ENCODE results near the gene RIT2. TPM values are rescaled to one million over a fixed set of nuclear protein-coding genes. Genes with fewer than 3 reads are reported as not detected.

The RIT2 gene
- total RNA-seq, 1 experiment from 2014 or later, result not detected

- ChIA-PET POLR2A (interaction anchor here (0.6 kb wide), 1 partner anchor 17 kb away, joined by 3 read pairs; no protein-coding TSS in a partner anchor), CTCF (interaction anchor here (0.6 kb wide), 1 partner anchor 551 kb away, joined by 3 read pairs; no protein-coding TSS in a partner anchor)
- no peaks in the 10 kb centered on the region for H3K9me3 Mint-ChIP-seq (ENCODE audit: unreplicated experiment)
- BruUV-seq (replicated peaks), result no TSS peak
- intact Hi-C loops (cut with micrococcal nuclease), result no loop called here
- peaks cover 13% of the 10 kb centered on the region for H3K27me3 Mint-ChIP-seq (ENCODE audit: insufficient read depth, unreplicated experiment)
- H3K4me3 Mint-ChIP-seq (ENCODE audit: unreplicated experiment), result no peak overlapping the region
- no peak for DNase-seq (ENCODE audit: unreplicated experiment)
- peaks cover under 1% of the 10 kb centered on the region for H3K4me1 Mint-ChIP-seq (ENCODE audit: insufficient read depth, unreplicated experiment)
- H3K36me3 Mint-ChIP-seq (ENCODE audit: insufficient read depth, unreplicated experiment), result peaks cover 6% of the 10 kb centered on the region
- H3K27ac Mint-ChIP-seq (ENCODE audit: low read depth, unreplicated experiment), result no peak overlapping the region
- TF ChIP-seq CTCF (IDR thresholded peaks at IDR 0.05; ENCODE audit: unreplicated experiment), result no peak
These were observed 403.4 kb downstream of the RIT2 start for GRCh38 chr18:42712065-42712464.

- DNase-seq (ENCODE audit: unreplicated experiment), result no peak
- CTCF ChIA-PET, result no interaction called here
- Mint-ChIP-seq H3K4me1 (ENCODE audit: insufficient read depth, unreplicated experiment) (peaks cover 12% of the 10 kb centered on the region), H3K9me3 (ENCODE audit: unreplicated experiment) (no peaks in the 10 kb centered on the region), H3K36me3 (ENCODE audit: insufficient read depth, unreplicated experiment) (no peaks in the 10 kb centered on the region), H3K27me3 (ENCODE audit: insufficient read depth, unreplicated experiment) (no peaks in the 10 kb centered on the region), H3K4me3 (ENCODE audit: unreplicated experiment) (peak overlapping the region; percentile 63), H3K27ac (ENCODE audit: low read depth, unreplicated experiment) (peak overlapping the region; percentile 14)
- intact Hi-C loops (cut with micrococcal nuclease), result no loop called here
- POLR2A ChIA-PET, result no interaction called here
- no TSS peak for BruUV-seq (replicated peaks)
- TF ChIP-seq CTCF (IDR thresholded peaks at IDR 0.05; ENCODE audit: unreplicated experiment), result no peak
These were observed 408.4 kb downstream of the RIT2 start for GRCh38 chr18:42707080-42707479.

- intact Hi-C loops (cut with micrococcal nuclease), result no loop called here
- TF ChIP-seq CTCF (IDR thresholded peaks at IDR 0.05; ENCODE audit: unreplicated experiment), result no peak
- H3K27me3 Mint-ChIP-seq (ENCODE audit: insufficient read depth, unreplicated experiment), result no peaks in the 10 kb centered on the region
- H3K4me3 Mint-ChIP-seq (ENCODE audit: unreplicated experiment), result peak overlapping the region; percentile 63
- peak overlapping the region; percentile 14 for H3K27ac Mint-ChIP-seq (ENCODE audit: low read depth, unreplicated experiment)
- peak; percentile 84 for DNase-seq (ENCODE audit: unreplicated experiment)
- no peaks in the 10 kb centered on the region for H3K9me3 Mint-ChIP-seq (ENCODE audit: unreplicated experiment)
- H3K36me3 Mint-ChIP-seq (ENCODE audit: insufficient read depth, unreplicated experiment), result no peaks in the 10 kb centered on the region
- BruUV-seq (replicated peaks), result no TSS peak
- H3K4me1 Mint-ChIP-seq (ENCODE audit: insufficient read depth, unreplicated experiment), result peaks cover 12% of the 10 kb centered on the region
- CTCF ChIA-PET, result no interaction called here
- POLR2A ChIA-PET, result no interaction called here
These were observed 408.9 kb downstream of the RIT2 start for GRCh38 chr18:42706618-42707017.

GRCh38 chr18:42706029-42706608 is 409.4 kb downstream of the RIT2 start:
- ChIA-PET CTCF (no interaction called here), POLR2A (no interaction called here)
- TF ChIP-seq CTCF (IDR thresholded peaks at IDR 0.05; ENCODE audit: unreplicated experiment), result no peak
- H3K4me1 Mint-ChIP-seq (ENCODE audit: insufficient read depth, unreplicated experiment), result peaks cover 12% of the 10 kb centered on the region
- no peak for DNase-seq (ENCODE audit: unreplicated experiment)
- no peaks in the 10 kb centered on the region for H3K36me3 Mint-ChIP-seq (ENCODE audit: insufficient read depth, unreplicated experiment)
- no peaks in the 10 kb centered on the region for H3K9me3 Mint-ChIP-seq (ENCODE audit: unreplicated experiment)
- BruUV-seq (replicated peaks), result no TSS peak
- H3K27me3 Mint-ChIP-seq (ENCODE audit: insufficient read depth, unreplicated experiment), result no peaks in the 10 kb centered on the region
- peak overlapping the region; percentile 14 for H3K27ac Mint-ChIP-seq (ENCODE audit: low read depth, unreplicated experiment)
- peak overlapping the region; percentile 63 for H3K4me3 Mint-ChIP-seq (ENCODE audit: unreplicated experiment)
- intact Hi-C loops (cut with micrococcal nuclease), result no loop called here

Other genes starting within 250 kb of the RIT2 start
- not detected in 2 replicates for gene SYT4, start 161.8 kb upstream of the RIT2 start, total RNA-seq (2022)